KOPT-K1 (cell line): Measurements from ENCODE around the gene PFDN2.
"Not testable (repeated sequence)": the region's sequence is repeated elsewhere in the genome, so short reads cannot be mapped to it uniquely, and the experiment has no call there.

Experiments used
- H3K27ac ChIP-seq: fragments of 200-600 bp; sonication (generic); 2 replicates; pipeline ENCODE4 v1.5.1; 2016; ENCODE audit warnings: antibody characterized with exemption, mild to moderate bottlenecking, low read depth, low read length; ENCODE audit not compliant: poor library complexity, severe bottlenecking
- H3K36me3 ChIP-seq: fragments of 200-600 bp; sonication (generic); 2 replicates; pipeline ENCODE4 v1.5.1; 2017; ENCODE audit warnings: antibody characterized with exemption, mild to moderate bottlenecking, low read length, moderate library complexity; ENCODE audit not compliant: insufficient read depth
- H3K9me3 ChIP-seq: fragments of 200-600 bp; sonication (generic); 2 replicates; pipeline ENCODE4 v1.5.1; 2017; ENCODE audit warnings: antibody characterized with exemption, low read length, mild to moderate bottlenecking; ENCODE audit not compliant: insufficient read depth, poor library complexity, severe bottlenecking

Gene PFDN2

GRCh38 chr1:161069731-161070270 lies 48.0 kb downstream of the PFDN2 start, which contains the start of gene ARHGAP30:
ARHGAP30 (minus strand) TSS chr1:161069891; CDS start chr1:161069624, 267 bp downstream.
- peak within 1 kb of the TSS; percentile 98 for H3K27ac ChIP-seq
- no peaks in the 10 kb centered on the region for H3K9me3 ChIP-seq

GRCh38 chr1:161069241-161069640 lies 48.6 kb downstream of the PFDN2 start:
- Histone ChIP-seq H3K36me3 (peaks cover 19% of the 10 kb centered on the region), H3K27ac (peak overlapping the region; percentile 98), H3K9me3 (no peaks in the 10 kb centered on the region)

More at GRCh38 chr1:161069731-161070270, 48.0 kb downstream of the PFDN2 start, which contains the start of gene ARHGAP30:
- peaks cover 14% of the 10 kb centered on the region for H3K36me3 ChIP-seq

GRCh38 chr1:161068306-161069234 lies 49.3 kb downstream of the PFDN2 start:
- Histone ChIP-seq H3K27ac (peak overlapping the region; percentile 98), H3K36me3 (peaks cover 26% of the 10 kb centered on the region), H3K9me3 (no peaks in the 10 kb centered on the region)

DNA sequence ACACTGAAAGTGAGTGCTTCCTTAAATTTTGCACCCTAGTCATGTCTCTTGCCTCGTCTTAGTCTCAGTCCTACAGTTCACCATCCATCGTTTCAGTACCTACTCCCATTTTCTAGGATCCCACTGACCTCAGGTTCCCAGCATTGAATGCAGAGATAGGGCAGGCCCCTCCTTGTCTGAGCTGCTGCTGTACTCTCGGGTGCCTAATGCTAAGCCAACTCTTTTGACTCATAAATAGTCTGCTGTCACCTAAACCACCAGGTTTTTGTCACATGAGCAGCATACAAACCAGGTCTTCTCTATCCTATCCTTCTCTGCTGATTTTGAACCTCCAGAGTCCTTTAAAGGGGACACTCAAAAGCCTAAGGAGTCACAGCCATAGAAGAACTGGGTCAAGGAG lies 51.1 kb downstream of the PFDN2 start:
- Histone ChIP-seq H3K36me3 (peaks cover 44% of the 10 kb centered on the region), H3K27ac (no peak overlapping the region), H3K9me3 (no peaks in the 10 kb centered on the region)

- peaks cover 54% of the 10 kb centered on the region for H3K36me3 ChIP-seq
- not testable (repeated sequence) for H3K27ac ChIP-seq, H3K9me3 ChIP-seq
Measured at GRCh38 chr1:161065681-161066080, 52.2 kb downstream of the PFDN2 start.

DNA sequence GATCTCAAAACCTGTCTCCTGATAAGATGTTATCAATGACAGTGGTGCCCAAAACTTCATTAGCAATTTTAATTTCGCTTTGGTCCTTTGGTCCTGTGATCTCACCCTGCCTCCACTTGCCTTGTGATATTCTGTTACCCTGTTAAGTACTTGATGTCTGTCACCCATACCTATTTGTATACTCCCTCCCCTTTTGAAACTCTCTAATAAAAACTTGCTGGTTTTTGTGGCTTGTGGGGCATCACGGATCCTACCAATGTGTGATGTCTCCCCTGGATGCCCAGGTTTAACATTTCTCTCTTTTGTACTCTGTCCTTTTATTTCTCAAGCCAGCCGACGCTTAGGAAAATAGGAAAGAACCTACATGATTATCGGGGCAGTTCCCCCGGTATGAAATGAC lies 53.9 kb downstream of the PFDN2 start:
- peaks cover 70% of the 10 kb centered on the region for H3K36me3 ChIP-seq
- H3K27ac ChIP-seq, H3K9me3 ChIP-seq: not testable (repeated sequence)

DNA sequence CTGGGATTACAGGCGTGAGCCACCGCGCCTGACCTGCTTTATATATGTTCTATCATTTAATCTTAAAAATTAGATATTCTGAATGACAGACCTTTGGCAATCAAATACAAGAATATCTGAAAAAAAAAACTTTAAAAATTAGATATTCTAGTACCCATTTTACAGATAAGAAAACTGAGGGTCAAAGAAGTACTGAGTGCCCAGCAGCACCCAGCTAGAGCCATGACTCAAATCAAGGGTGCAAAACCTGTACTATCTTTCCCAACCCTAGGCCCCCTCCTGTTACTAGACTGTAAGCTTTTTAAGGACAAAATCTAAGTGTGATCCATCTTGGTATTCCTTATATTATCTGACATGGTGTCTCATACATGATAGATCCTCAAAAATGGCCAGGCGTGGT lies 56.4 kb downstream of the PFDN2 start:
- H3K36me3 ChIP-seq: peaks cover 83% of the 10 kb centered on the region
- no peak overlapping the region for H3K27ac ChIP-seq
- no peaks in the 10 kb centered on the region for H3K9me3 ChIP-seq

- H3K9me3 ChIP-seq: no peaks in the 10 kb centered on the region
- peaks cover 90% of the 10 kb centered on the region for H3K36me3 ChIP-seq
- no peak overlapping the region for H3K27ac ChIP-seq
Measured at GRCh38 chr1:161059293-161059692, 58.5 kb downstream of the PFDN2 start.

GRCh38 chr1:161054805-161055204 lies 63.0 kb downstream of the PFDN2 start:
- peaks cover 92% of the 10 kb centered on the region for H3K36me3 ChIP-seq
- H3K27ac ChIP-seq: no peak overlapping the region
- no peaks in the 10 kb centered on the region for H3K9me3 ChIP-seq

DNA sequence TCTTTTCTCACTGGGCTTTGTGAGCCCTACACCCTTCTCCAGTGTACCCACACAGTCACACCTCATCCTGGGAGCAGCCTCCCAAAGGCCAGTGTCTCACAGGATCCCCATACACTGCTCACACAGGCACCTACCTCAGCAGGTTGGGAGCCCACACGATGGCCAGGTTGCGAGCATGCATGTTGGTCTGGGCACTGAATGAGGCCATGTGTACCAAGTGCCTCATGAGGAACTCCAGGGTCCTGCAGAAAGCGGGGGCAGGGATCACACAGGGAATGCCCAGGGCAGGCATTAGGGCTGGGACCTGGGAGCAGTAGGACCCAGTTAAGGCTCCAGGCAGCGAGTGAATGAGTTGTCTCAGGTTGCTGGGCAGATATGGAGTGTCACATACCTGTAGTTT lies 63.6 kb downstream of the PFDN2 start:
- Histone ChIP-seq H3K27ac (no peak overlapping the region), H3K9me3 (no peaks in the 10 kb centered on the region), H3K36me3 (peaks cover 92% of the 10 kb centered on the region)

DNA sequence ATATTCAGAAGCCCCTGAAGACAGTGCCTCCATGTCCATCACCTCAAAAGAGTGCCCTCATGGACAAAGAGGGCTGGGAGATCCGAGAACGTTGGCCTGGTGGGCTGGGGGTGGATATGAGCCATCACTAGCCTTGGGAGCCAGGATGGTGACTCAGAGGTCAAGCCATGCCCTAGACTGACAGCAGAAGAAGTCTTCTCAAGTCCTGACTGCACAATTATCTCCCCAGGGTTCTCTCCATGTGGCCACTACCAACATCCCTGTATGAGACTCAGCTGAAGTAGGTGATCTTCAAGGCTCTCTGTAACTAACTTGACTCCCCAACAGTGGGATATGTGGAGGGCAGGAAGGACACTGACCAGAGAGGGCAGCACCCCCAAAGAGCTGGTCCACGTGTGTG lies 64.9 kb downstream of the PFDN2 start:
- peaks cover 97% of the 10 kb centered on the region for H3K36me3 ChIP-seq
- no peaks in the 10 kb centered on the region for H3K9me3 ChIP-seq
- no peak overlapping the region for H3K27ac ChIP-seq

DNA sequence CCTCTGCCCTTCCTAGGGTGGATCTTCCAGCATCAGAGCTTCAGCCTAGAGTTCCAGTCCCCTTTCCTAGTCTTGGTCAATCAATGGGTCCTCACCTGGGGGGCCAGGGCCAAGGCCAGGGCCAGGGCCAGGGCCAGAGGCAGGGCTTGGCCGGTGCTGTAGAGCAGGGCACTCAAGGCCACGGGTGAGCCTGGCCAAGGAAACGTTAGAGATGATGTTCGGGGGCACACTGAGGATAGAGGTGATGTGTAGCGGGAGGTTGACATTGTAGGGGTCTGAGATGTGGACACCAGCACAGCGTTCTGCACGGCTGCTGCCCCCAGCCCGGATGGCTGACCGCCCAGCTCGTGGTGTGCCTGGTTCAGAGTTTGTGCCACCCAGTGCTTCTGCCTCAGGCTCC lies 66.6 kb downstream of the PFDN2 start:
- H3K9me3 ChIP-seq: no peaks in the 10 kb centered on the region
- H3K27ac ChIP-seq: no peak overlapping the region
- H3K36me3 ChIP-seq: peaks cover 90% of the 10 kb centered on the region
